A673 (cell line): ENCODE measurements around the gene ZNF784. TPM values are rescaled to one million over a fixed set of nuclear protein-coding genes. Genes with fewer than 3 reads are reported as not detected.

ENCODE experiments used
- BruUV-seq: library from RNA; stranded (reverse); fragments of 400-500 nt; replicated peaks from 2 replicates; lab custom pipeline; 2021; lab: Mats Ljungman, UMichigan
- CTCF ChIA-PET: fragments of 300-600 bp; sonication (Branson Sonifier 250); formaldehyde crosslinking; loops from one replicate; lab custom pipeline; 2022; ENCODE audit warnings: antibody characterized with exemption; lab: Charles Lee
- POLR2A ChIA-PET: fragments of 300-600 bp; sonication (Branson Sonifier 250); formaldehyde crosslinking; loops from one replicate; lab custom pipeline; 2022; ENCODE audit warnings: antibody characterized with exemption; ENCODE audit not compliant: low non-redundant PET; lab: Charles Lee
- DNase-seq: peaks from one replicate; pipeline ENCODE4 v3.0.0-alpha.2; 2015; ENCODE audit warnings: low spot score
- H3K27ac ChIP-seq: fragments of 200-600 bp; sonication (generic); 2 replicates; pipeline ENCODE4 v1.5.1; 2016; ENCODE audit warnings: mixed run types, low read depth, mild to moderate bottlenecking, mixed read lengths, antibody characterized with exemption, low read length; ENCODE audit not compliant: poor library complexity, severe bottlenecking
- H3K27me3 ChIP-seq: fragments of 200-600 bp; sonication (generic); replicated peaks from 2 replicates; pipeline ENCODE4 v1.6.1; 2017; ENCODE audit warnings: mixed run types, low read depth, mild to moderate bottlenecking, mixed read lengths, antibody characterized with exemption, low read length; ENCODE audit not compliant: insufficient read depth, poor library complexity
- H3K36me3 ChIP-seq: fragments of 200-600 bp; sonication (generic); 2 replicates; pipeline ENCODE4 v1.6.1; 2016; ENCODE audit warnings: mixed run types, mild to moderate bottlenecking, mixed read lengths, antibody characterized with exemption, low read length; ENCODE audit not compliant: insufficient read depth, poor library complexity, severe bottlenecking
- H3K4me1 ChIP-seq: fragments of 200-600 bp; sonication (generic); 2 replicates; pipeline ENCODE4 v1.6.1; 2017; ENCODE audit warnings: mixed run types, mild to moderate bottlenecking, mixed read lengths, antibody characterized with exemption, low read length; ENCODE audit not compliant: insufficient read depth, poor library complexity, severe bottlenecking
- H3K4me3 ChIP-seq: fragments of 200-600 bp; sonication (generic); 2 replicates; pipeline ENCODE4 v1.5.1; 2016; ENCODE audit warnings: low read depth, mixed run types, mild to moderate bottlenecking, mixed read lengths, low read length; ENCODE audit not compliant: poor library complexity, severe bottlenecking
- H3K9me3 ChIP-seq: fragments of 200-600 bp; sonication (generic); 2 replicates; pipeline ENCODE4 v1.6.1; 2016; ENCODE audit warnings: mixed run types, low read depth, mild to moderate bottlenecking, mixed read lengths, antibody characterized with exemption, low read length; ENCODE audit not compliant: poor library complexity, severe bottlenecking
- CTCF ChIP-seq: fragments of 300-800, 200-600 bp; sonication (generic); conservative IDR thresholded peaks from 2 replicates; pipeline ENCODE4 v1.5.1; 2017; ENCODE audit warnings: low read depth, mild to moderate bottlenecking, antibody characterized with exemption, low read length, moderate library complexity, mixed read lengths
- EZH2 ChIP-seq: fragments of 200-600 bp; sonication (generic); IDR thresholded peaks from 2 replicates; pipeline ENCODE4 v1.6.1; 2017; ENCODE audit warnings: borderline replicate concordance, low read depth, mild to moderate bottlenecking, mixed read lengths, antibody characterized with exemption, low read length; ENCODE audit not compliant: poor library complexity, severe bottlenecking
- intact Hi-C: fragments of 100-400 bp; cut with micrococcal nuclease; formaldehyde crosslinking; loops from one replicate; pipeline ENCODE4 v1.10.0; 2022; ENCODE audit not compliant: unreplicated experiment
- total RNA-seq: library from RNA; stranded (reverse); gene quantifications from 2 replicates; pipeline ENCODE4 v1.2.3, GENCODE V29; 2021

ZNF784 gene
- total RNA-seq, 1 experiment from 2014 or later, result 7.1 TPM

GRCh38 chr19:55640043-55640576 lies 15.7 kb upstream of the ZNF784 start:
- CTCF ChIA-PET, result interaction anchor here (0.6 to 1.0 kb wide), 2 partner anchors 16 to 499 kb away, joined by 3 to 9 read pairs; partner anchors contain the start of gene ZNF784

GRCh38 chr19:55638864-55639359 lies 14.5 kb upstream of the ZNF784 start:
- Histone ChIP-seq H3K9me3 (no peaks in the 10 kb centered on the region), H3K4me3 (no peak overlapping the region), H3K4me1 (peaks cover 26% of the 10 kb centered on the region), H3K27ac (no peak overlapping the region), H3K36me3 (no peaks in the 10 kb centered on the region), H3K27me3 (no peaks in the 10 kb centered on the region)
- intact Hi-C loops, result no loop called here
- TF ChIP-seq EZH2, result no peak
- peak; percentile 67 for TF ChIP-seq CTCF
- no TSS peak for BruUV-seq
- peak; percentile 87 for DNase-seq
- POLR2A ChIA-PET, result no interaction called here
- CTCF ChIA-PET, result interaction anchor here (0.5 to 0.7 kb wide), 2 partner anchors 14 to 300 kb away, joined by 3 to 10 read pairs; partner anchors contain the start of gene ZNF784

More at GRCh38 chr19:55640043-55640576, 15.7 kb upstream of the ZNF784 start:
- no peaks in the 10 kb centered on the region for H3K9me3 ChIP-seq
- H3K27ac ChIP-seq, result peak overlapping the region; percentile 90
- TF ChIP-seq EZH2 (no peak), CTCF (peak; percentile 58)
- DNase-seq, result peak; percentile 85
- H3K27me3 ChIP-seq, result no peaks in the 10 kb centered on the region
- peaks cover 28% of the 10 kb centered on the region for H3K4me1 ChIP-seq
- H3K36me3 ChIP-seq, result peaks cover 8% of the 10 kb centered on the region
- POLR2A ChIA-PET, result interaction anchor here (0.5 kb wide), 1 partner anchor 14 kb away, joined by 3 read pairs; no protein-coding TSS in a partner anchor
- H3K4me3 ChIP-seq, result peak overlapping the region; percentile 81
- BruUV-seq, result TSS peak; percentile 38
- intact Hi-C loops, result no loop called here

GRCh38 chr19:55637534-55637933 lies 13.2 kb upstream of the ZNF784 start:
- no TSS peak for BruUV-seq
- no peak for DNase-seq
- Histone ChIP-seq H3K4me1 (peaks cover 19% of the 10 kb centered on the region), H3K4me3 (no peak overlapping the region), H3K9me3 (no peaks in the 10 kb centered on the region), H3K36me3 (no peaks in the 10 kb centered on the region), H3K27me3 (no peaks in the 10 kb centered on the region), H3K27ac (no peak overlapping the region)
- TF ChIP-seq CTCF, result no peak
- ChIA-PET POLR2A (interaction anchor here (0.7 kb wide), 1 partner anchor 36 kb away, joined by 3 read pairs; no protein-coding TSS in a partner anchor), CTCF (interaction anchor here (0.7 kb wide), 1 partner anchor 17 kb away, joined by 3 read pairs; no protein-coding TSS in a partner anchor)
- intact Hi-C loops, result no loop called here
